ENCODE results near the gene MRPL37. TPM values are rescaled to one million over a fixed set of nuclear protein-coding genes. Genes with fewer than 3 reads are reported as not detected.

MRPL37 gene
- total and polyA plus RNA-seq, 12 donors: 24.9 to 174 (median 107) TPM

GRCh38 chr1:54241364-54241763 lies 41.4 kb downstream of the MRPL37 start:
- peaks cover 10 to 11% of the 10 kb centered on the region in 2 donors for H3K4me1 ChIP-seq (replicated peaks in 1 of 2)
- peak overlapping the region in 1 of 5 donors; percentile 8 for H3K27ac ChIP-seq
- no peak for TF ChIP-seq CTCF (IDR thresholded peaks at IDR 0.05)
- no peak for TF ChIP-seq POLR2A (IDR thresholded peaks at IDR 0.05)
- no peaks in the 10 kb centered on the region for H3K9me3 ChIP-seq (replicated peaks in 1 of 3)
- WGBS, 4 donors: 73 to 91% (median 80%) methylated on average over 4 to 6 of the region's 6 CpGs
- DNase-seq: no peak
- H3K27me3 ChIP-seq: no peaks in the 10 kb centered on the region
- H3K4me3 ChIP-seq: no peak overlapping the region
- intact Hi-C loops (cut with DNase I): no loop called here
- peaks cover 0 to 53% of the 10 kb centered on the region in 2 donors for H3K36me3 ChIP-seq (replicated peaks in 1 of 2)

- intact Hi-C loops (cut with DNase I): no loop called here
- no peaks in the 10 kb centered on the region for H3K27me3 ChIP-seq
- peaks cover 10 to 16% of the 10 kb centered on the region in 2 donors for H3K4me1 ChIP-seq (replicated peaks in 1 of 2)
- peaks cover 0 to 40% of the 10 kb centered on the region in 2 donors for H3K36me3 ChIP-seq (replicated peaks in 1 of 2)
- 89 to 94% (median 92%) methylated on average over 13 of the region's 13 CpGs for WGBS, 4 donors
- no peak for TF ChIP-seq POLR2A (IDR thresholded peaks at IDR 0.05)
- no peak for TF ChIP-seq CTCF (IDR thresholded peaks at IDR 0.05)
- no peak overlapping the region for H3K27ac ChIP-seq
- DNase-seq: no peak
- H3K4me3 ChIP-seq: no peak overlapping the region
- no peaks in the 10 kb centered on the region for H3K9me3 ChIP-seq (replicated peaks in 1 of 3)
Measured at GRCh38 chr1:54243022-54243421, 43.1 kb downstream of the MRPL37 start.

GRCh38 chr1:54244655-54245054 lies 44.7 kb downstream of the MRPL37 start:
- WGBS, 4 donors: 88 to 94% (median 89%) methylated on average over 7 of the region's 7 CpGs
- Histone ChIP-seq H3K27ac (no peak overlapping the region), H3K4me1 (replicated peaks in 1 of 2) (peaks cover 10 to 17% of the 10 kb centered on the region in 2 donors), H3K9me3 (replicated peaks in 1 of 3) (no peaks in the 10 kb centered on the region), H3K36me3 (replicated peaks in 1 of 2) (peaks cover 0 to 27% of the 10 kb centered on the region in 2 donors), H3K4me3 (no peak overlapping the region), H3K27me3 (no peaks in the 10 kb centered on the region)
- intact Hi-C loops (cut with DNase I): no loop called here
- no peak for TF ChIP-seq POLR2A (IDR thresholded peaks at IDR 0.05)
- TF ChIP-seq CTCF (IDR thresholded peaks at IDR 0.05): no peak
- DNase-seq: no peak

GRCh38 chr1:54245501-54245900 lies 45.5 kb downstream of the MRPL37 start:
- peaks cover 0 to 26% of the 10 kb centered on the region in 2 donors for H3K36me3 ChIP-seq (replicated peaks in 1 of 2)
- peaks cover 19 to 26% of the 10 kb centered on the region in 2 donors for H3K4me1 ChIP-seq (replicated peaks in 1 of 2)
- WGBS, 4 donors: 57 to 63% (median 60%) methylated on average over 2 to 4 of the region's 4 CpGs
- H3K9me3 ChIP-seq (replicated peaks in 1 of 3): no peaks in the 10 kb centered on the region
- peak in 3 of 7 donors; percentile 49 to 63 (median 63) for DNase-seq
- TF ChIP-seq CTCF (IDR thresholded peaks at IDR 0.05) (no peak), POLR2A (IDR thresholded peaks at IDR 0.05) (no peak)
- intact Hi-C loops (cut with DNase I): no loop called here
- H3K27me3 ChIP-seq: no peaks in the 10 kb centered on the region
- peak overlapping the region in 2 of 5 donors; percentile 36 to 89 for H3K27ac ChIP-seq
- no peak overlapping the region for H3K4me3 ChIP-seq

Measured in adrenal gland (tissue), 12 donors.